Amygdala (tissue), 56 donors: ENCODE data around the gene NBR1.
A peak's percentile ranks its signal among the peaks of the same experiment; 100 is the strongest.
"Not testable (repeated sequence)": the region's sequence is repeated elsewhere in the genome, so short reads cannot be mapped to it uniquely, and the experiment has no call there.

Source experiments
- DNase-seq, 56 donors: peaks; one replicate each; lab custom pipeline; 2025; lab: John Stamatoyannopoulos, UW

NBR1 gene, protein sequence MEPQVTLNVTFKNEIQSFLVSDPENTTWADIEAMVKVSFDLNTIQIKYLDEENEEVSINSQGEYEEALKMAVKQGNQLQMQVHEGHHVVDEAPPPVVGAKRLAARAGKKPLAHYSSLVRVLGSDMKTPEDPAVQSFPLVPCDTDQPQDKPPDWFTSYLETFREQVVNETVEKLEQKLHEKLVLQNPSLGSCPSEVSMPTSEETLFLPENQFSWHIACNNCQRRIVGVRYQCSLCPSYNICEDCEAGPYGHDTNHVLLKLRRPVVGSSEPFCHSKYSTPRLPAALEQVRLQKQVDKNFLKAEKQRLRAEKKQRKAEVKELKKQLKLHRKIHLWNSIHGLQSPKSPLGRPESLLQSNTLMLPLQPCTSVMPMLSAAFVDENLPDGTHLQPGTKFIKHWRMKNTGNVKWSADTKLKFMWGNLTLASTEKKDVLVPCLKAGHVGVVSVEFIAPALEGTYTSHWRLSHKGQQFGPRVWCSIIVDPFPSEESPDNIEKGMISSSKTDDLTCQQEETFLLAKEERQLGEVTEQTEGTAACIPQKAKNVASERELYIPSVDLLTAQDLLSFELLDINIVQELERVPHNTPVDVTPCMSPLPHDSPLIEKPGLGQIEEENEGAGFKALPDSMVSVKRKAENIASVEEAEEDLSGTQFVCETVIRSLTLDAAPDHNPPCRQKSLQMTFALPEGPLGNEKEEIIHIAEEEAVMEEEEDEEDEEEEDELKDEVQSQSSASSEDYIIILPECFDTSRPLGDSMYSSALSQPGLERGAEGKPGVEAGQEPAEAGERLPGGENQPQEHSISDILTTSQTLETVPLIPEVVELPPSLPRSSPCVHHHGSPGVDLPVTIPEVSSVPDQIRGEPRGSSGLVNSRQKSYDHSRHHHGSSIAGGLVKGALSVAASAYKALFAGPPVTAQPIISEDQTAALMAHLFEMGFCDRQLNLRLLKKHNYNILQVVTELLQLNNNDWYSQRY

DNA sequence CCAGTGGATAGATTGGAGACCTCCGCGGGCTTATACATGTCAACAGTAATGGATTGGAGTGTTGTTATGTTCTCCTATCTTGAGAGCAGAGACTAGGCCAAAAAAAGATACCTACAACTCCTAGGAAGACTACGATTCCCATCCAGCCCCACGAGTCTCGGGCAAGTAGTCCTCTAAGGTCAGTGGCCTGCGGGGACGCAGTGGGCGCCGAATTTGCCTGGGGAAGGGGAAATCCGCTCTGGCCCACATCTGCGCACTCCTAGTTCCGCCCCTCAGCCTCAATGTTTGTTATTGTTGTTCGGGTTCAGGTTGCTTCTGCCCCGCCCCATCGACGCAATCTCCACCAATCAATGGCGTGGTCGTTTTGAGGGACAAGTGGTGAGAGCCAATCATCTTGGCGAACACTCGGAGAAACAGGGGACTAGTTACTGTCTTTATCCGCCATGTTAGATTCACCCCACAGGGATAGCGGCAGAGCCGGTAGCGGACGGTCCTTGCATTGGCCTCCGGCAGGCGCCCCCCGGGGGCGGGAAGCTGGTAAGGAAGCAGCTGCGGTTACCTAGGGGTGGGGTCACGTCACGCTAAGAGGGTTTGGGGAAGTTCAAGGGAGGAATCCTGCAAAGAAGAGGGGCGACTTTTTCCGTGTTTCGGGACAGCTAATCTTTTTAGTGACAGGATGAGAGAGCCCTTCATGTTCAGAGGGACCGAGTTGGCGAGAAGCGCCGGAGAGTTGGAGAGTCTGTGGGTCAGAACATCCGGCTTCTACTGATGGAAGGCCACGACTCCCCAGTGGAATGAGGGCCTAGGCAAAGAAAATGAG is at the start of gene NBR1:
TSS of gene NBR1 (plus strand) at position 449 of the 820 bp plus-strand sequence. CDS start 4,586 bp downstream, outside the sequence.
- peak; percentile 63 to 99 (median 94) for DNase-seq

DNA sequence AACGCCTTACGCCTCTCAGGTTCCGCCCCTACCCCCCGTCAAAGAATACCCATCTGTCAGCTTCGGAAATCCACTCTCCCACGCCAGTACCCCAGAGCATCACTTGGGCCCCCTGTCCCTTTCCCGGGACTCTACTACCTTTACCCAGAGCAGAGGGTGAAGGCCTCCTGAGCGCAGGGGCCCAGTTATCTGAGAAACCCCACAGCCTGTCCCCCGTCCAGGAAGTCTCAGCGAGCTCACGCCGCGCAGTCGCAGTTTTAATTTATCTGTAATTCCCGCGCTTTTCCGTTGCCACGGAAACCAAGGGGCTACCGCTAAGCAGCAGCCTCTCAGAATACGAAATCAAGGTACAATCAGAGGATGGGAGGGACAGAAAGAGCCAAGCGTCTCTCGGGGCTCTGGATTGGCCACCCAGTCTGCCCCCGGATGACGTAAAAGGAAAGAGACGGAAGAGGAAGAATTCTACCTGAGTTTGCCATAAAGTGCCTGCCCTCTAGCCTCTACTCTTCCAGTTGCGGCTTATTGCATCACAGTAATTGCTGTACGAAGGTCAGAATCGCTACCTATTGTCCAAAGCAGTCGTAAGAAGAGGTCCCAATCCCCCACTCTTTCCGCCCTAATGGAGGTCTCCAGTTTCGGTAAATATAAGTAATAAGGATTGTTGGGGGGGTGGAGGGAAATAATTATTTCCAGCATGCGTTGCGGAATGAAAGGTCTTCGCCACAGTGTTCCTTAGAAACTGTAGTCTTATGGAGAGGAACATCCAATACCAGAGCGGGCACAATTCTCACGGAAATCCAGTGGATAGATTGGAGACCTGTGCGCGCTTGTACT is 45.7 kb upstream of the NBR1 start, which contains the start of gene BRCA1:
TSS of gene BRCA1 (minus strand) at position 232 of the 834 bp plus-strand sequence. CDS start 1,268 bp downstream, outside the sequence.
- DNase-seq = peak in 55 of 56 donors; percentile 16 to 95 (median 80)

DNA sequence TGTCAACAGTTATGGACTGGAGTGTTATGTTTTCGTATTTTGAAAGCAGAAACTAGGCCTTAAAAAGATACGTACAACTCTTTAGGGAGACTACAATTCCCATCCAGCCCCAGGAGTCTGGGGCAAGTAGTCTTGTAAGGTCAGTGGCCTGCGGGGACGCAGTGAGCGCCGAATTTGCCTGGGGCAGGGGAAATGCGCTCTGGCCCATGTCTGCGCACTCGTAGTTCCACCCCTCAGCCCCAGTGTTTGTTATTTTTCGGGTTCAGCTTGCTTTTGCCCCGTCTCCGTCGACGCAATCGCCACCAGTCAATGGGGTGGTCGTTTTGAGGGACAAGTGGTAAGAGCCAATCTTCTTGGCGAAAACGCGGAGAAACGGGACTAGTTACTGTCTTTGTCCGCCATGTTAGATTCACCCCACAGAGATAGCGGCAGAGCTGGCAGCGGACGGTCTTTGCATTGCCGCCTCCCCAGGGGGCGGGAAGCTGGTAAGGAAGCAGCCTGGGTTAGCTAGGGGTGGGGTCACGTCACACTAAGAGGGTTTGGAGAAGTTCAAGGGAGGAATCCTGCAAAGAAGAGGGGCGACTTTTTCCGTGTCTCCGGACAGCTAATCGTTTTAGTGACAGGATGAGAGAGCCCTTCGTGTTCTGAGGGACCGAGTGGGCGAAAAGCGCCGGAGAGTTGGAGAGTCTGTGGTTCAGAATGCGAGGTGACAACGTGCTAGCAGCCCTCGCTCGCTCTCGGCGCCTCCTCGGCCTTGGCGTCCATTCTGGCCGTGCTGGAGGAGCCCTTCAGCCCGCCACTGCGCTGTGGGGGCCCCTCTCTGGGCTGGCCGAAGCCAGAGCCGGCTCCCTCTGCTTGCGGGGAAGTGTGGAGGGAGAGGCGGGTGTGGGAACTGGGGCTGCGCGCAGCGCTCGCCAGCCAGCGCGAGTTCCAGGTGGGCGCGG is 44.8 kb upstream of the NBR1 start:
- no peak for DNase-seq

DNA sequence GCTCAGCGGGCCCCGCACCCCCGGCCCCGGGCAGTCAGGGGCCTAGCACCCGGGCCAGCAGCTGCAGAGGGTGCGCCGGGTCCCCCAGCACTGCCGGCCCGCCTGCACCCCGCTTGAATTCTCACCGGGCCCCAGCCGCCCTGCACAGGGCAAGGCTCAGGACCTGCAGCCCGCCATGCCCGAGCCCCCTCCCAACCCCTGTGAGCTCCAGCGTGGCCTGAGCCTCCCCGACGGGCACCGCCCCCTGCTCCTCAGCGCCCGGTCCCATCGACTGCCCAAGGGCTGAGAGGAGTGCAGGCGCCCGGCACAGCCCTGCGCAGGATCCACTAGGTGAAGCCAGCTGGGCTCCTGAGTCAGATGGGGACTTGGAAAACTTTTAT is 44.1 kb upstream of the NBR1 start:
- no peak for DNase-seq

DNA sequence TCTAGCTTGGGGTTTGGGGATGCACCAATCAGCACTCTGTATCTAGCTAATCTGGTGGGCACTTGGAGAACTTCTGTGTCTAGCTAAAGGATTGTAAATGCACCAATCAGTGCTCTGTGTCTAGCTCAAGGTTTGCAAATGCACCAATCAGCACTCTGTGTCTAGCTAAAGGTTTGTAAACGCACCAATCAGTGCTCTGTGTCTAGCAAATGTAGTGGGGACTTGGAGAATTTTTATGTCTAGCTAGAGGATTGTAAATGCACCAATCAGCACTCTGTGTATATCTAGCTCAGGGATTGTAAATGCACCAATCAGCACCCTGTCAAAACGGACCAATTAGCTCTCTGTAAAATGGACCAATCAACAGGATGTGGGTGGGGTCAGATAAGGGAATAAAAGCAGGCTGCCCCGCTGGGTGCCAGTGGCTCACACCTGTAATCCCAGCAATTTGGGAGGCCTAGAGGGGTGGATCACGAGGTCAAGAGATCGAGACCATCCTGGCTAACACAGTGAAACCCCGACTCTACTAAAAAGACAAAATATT is 43.6 kb upstream of the NBR1 start:
- not testable (repeated sequence) for DNase-seq

DNA sequence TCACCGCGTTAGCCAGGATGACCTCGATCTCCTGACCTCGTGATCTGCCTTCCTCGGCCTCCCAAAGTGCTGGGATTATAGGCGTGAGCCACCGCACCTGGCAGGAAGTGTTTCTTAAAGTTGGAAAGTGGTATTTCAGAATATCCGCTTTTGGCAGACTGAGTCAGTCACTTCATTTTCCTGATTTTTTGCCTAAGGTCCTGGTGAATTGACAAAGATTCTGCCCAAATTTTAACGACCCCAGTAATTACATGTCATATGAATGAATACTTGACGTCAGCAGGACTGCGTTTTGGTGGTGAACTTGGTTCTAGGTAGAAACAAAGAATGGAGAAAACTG is 41.4 kb upstream of the NBR1 start:
- no peak for DNase-seq

DNA sequence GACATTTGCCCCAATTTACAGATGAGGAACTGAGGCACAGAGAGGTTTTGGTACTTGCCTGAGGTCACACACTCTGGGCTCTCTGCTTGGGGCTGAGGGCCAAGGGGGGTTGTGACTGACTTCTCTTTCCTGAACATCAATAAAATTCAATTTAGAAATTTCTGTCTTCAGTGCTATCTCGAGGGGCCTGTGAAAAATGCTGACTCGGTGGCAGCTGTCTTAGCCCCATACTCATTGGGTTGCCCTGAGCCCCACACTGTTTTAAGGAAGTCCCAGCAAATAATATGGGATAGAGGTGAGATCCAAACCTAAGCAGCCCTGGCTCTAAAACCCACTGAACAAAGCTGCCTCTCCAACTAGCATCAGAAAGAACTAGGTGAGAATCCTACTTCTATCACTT is 38.9 kb upstream of the NBR1 start:
- no peak for DNase-seq

DNA sequence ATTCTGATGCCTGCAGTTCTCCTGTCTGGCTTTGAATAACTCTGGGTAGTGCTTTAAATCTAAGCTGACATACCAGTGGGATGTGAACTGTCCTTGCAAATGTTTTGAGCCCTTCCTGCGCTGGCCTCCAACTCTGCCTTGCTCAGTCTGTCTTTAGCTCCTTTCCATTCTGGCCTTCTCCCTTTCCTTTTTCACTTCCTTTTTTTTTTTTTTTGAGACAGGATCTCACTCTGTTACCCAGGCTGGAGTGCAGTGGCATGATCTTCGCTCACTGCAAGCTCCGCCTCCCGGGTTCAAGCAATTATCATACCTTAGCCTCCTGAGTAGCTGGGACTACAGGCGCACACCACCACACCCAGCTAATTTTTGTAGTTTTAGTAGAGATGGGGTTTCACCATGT is 37.6 kb upstream of the NBR1 start:
- not testable (repeated sequence) for DNase-seq

DNA sequence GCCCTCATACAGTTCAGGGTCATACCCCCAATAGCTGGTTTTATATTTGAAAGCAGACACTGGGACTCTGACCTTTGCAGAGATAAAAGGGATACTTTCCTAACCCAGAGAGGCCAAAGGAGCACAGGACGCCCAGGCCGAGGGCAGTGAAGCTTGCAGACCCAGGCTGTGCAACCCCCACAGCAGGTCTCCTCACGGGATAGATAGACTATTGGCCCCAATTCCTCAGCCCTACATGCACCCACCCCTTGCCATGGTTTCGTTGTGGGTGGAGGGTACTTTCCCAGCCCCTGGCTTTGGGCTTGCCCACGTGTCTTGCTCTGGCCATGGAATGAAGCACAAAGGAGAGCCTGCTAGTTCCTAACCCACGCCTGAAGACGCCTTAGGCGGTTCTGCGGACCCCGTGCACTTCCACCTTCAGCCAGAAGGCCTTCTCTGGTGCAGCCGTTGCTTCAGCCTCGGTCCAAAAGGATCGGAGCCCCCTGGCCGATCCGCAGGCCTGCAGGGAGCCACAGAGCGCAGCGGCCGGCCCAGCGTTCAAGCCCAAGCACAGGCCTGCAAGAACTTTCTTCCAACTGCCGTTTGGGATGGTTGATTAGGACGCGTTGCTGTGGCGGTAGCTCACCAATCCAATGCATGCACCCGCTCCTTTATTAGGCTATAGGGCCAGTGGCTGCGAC is 36.1 kb upstream of the NBR1 start:
- no peak for DNase-seq

DNA sequence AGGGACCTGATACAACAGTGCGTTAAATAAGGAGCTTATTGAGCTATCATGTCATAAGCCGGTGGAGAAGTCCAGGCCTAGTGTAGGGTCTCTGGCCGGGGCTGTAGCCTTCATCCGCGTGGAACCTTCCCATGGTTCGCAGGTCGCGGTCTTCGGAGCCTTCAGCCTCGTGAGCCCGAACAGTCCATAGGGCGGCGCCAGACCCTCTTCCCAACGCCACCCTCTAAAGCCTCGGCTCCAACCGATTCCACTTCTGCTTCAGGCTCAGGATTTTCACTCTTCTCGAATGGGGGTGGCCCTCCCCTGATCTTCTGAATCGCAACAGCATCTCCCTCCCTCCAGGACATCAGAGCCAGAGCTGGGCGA is 35.6 kb upstream of the NBR1 start:
- DNase-seq = no peak

DNA sequence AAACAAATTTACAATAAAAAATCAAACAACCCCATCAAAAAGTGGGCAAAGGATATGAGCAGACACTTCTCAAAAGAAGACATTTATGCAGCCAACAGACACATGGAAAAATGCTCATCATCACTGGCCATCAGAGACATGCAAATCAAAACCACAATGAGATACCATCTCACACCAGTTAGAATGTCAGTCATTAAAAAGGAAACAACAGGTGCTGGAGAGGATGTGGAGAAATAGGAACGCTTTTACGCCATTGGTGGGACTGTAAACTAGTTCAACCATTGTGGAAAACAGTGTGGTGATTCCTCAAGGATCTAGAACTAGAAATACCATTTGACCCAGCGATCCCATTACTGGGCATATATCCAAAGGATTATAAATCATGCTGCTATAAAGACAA is 34.4 kb upstream of the NBR1 start:
- DNase-seq = not testable (repeated sequence)

DNA sequence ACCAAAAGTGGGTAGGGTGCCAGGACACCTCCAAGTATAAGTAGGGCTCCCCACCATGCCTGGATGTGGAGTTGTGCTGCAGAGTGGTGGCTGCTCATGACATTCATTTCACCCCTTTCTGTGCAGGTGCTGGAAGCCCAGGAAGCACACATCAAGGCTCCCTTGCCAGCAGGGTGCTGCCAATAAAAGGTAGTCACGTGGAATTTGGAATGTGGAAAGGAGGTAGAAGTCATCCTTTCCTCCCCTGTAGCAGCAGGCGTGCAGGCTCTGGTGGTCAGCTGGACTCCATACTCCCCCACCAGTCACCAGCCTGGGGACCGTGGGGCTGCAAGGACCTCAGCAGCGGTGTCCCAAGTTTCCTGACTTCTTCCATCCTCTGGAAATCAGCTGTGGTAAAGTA is 32.5 kb upstream of the NBR1 start:
- DNase-seq = not testable (repeated sequence)

DNA sequence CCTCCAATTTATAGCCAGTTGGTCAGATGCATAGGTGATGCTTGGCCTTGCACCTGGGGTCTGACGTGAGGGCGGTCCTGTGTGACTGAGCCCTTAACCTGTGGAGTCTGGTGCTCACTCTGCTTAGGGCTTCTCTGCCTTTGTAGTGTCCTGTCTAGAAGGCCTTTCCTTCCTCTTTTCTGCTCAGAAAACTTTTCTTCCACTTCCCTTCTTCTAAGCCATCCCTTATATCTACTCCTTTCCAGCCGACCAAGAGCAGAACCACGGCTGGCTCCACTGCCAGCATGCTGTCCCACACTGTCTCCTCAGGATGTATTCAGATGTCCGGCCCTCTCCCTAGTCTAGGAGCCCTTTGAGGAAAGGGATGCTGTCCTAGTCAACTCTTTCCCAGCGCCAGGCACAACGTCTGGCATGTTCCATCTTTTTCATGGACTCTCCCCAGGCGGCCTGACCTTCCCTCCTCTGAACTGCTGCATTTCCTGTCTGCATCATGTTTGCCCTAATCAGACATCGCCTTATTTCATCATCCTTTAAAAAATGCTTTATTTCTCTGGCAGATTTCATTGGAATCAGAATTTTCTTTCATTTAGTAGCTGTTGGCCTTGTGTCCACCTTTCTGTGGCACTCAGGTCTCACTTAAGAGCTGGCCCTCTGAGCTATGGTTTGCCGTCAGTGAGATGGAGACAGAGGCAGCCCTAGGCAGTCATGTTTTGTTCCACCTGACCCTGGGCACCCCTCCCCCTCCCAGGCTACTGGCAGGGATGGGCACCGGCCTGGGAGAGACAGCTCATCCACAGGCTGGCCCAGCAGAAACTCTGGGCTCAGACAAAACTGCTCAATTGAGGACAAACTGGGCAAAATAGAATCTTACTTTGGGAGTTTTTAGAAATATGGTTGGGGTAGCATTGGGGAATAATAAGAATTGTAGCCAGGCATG is 30.4 kb upstream of the NBR1 start:
- peak in 1 of 56 donors; percentile 3 for DNase-seq

DNA sequence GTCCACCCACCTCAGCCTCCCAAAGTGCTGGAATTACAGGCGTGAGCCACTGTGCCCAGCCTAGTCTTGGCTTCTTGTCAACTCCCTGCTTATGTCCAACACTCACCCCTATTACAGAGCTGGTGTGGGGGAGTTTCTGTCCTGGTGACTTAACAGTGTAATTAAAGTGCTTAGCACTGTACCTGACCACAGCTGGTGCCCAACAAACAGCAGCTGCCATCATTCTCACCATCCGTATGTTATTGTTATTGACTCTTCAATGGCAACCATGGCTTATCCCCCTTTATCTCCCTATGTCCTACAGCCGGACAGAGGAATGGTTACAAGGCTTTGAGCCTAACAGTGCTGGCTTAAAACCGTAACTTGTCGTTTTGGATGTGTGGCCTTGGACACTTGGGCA is 28.9 kb upstream of the NBR1 start:
- no peak for DNase-seq

DNA sequence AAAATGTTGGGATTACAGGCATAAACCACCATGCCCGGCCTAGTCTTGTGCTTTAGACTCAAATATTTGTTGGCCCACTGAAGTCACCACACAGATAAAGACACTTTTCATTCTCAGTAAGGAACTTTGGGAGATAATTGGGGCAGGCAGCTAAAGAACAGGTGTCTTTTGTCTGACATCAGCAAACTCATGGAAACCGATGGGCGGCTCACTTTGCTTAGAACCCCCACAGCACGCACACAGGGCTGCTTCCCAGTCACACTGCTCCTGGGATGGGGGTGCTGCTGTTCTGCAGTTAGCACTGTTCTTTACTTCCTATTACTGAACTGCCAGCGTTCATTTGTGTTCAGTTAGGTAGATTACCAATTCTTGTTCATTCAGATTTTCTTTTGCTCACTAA is 27.8 kb upstream of the NBR1 start:
- DNase-seq = no peak

DNA sequence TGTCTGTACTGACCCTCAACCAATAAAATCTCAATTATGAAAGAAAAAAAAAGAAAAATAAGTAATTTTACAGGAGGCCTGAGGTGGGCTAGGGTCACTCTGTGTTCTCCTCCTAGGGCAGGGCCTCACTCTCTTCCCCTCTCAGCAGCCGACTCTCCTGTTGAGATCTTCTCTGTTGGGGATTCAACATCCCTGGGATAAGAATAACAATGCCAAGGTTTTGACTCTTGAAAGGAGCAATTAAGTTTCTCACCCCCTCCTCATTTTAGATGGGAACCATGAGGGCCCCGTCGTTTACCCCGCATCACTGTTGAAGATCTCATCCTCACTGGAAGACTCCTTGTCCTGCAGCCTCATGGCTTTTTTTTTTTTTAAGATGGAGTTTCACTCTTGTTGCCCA is 24.4 kb upstream of the NBR1 start:
- no peak for DNase-seq
